OCI-LY1 (cell line): ENCODE data around the gene IGFBP4.

Experiments
- H2AFZ ChIP-seq: fragments of 200-600 bp; sonication (generic), shearing (Covaris generic); 2 replicates; pipeline ENCODE4 v1.6.0; 2014; ENCODE audit warnings: antibody characterized with exemption, mild to moderate bottlenecking, low read length
- H3F3A ChIP-seq: fragments of 200-600 bp; sonication (generic), shearing (Covaris generic); 2 replicates; pipeline ENCODE4 v1.6.0; 2014; ENCODE audit warnings: mild to moderate bottlenecking, antibody characterized with exemption, low read length, moderate library complexity; ENCODE audit not compliant: insufficient read depth
- H3K27ac ChIP-seq: fragments of 200-600 bp; sonication (generic); 2 replicates; pipeline ENCODE4 v1.5.1; 2014; ENCODE audit warnings: low read length, mixed run types, mild to moderate bottlenecking, low read depth; ENCODE audit not compliant: poor library complexity, severe bottlenecking
- H3K27me3 ChIP-seq: fragments of 200-600 bp; sonication (generic); 2 replicates; pipeline ENCODE4 v1.6.0; 2014; ENCODE audit warnings: antibody characterized with exemption, mild to moderate bottlenecking, low read length, moderate library complexity; ENCODE audit not compliant: insufficient read depth
- H3K36me3 ChIP-seq: fragments of 200-600 bp; sonication (generic); 2 replicates; pipeline ENCODE4 v1.6.1; 2014; ENCODE audit warnings: mild to moderate bottlenecking, antibody characterized with exemption, low read length, moderate library complexity, mixed read lengths; ENCODE audit not compliant: insufficient read depth
- H3K4me1 ChIP-seq: fragments of 200-600 bp; sonication (generic); 2 replicates; pipeline ENCODE4 v1.5.1; 2014; ENCODE audit warnings: mild to moderate bottlenecking, low read length, moderate library complexity; ENCODE audit not compliant: insufficient read depth, severe bottlenecking
- H3K4me2 ChIP-seq: fragments of 200-600 bp; sonication (generic), shearing (Covaris generic); 2 replicates; pipeline ENCODE4 v1.6.1; 2014; ENCODE audit warnings: low read length
- H3K4me3 ChIP-seq: fragments of 200-600 bp; sonication (generic); 2 replicates; pipeline ENCODE4 v1.5.1; 2014; ENCODE audit warnings: low read length, low read depth, mild to moderate bottlenecking, mixed read lengths; ENCODE audit not compliant: poor library complexity, severe bottlenecking
- H3K79me2 ChIP-seq: fragments of 200-600 bp; shearing (Covaris generic); 2 replicates; pipeline ENCODE4 v1.6.1; 2016; ENCODE audit warnings: mixed run types, low read length, mixed read lengths; ENCODE audit not compliant: insufficient read depth
- H3K9ac ChIP-seq: fragments of 200-600 bp; sonication (generic), shearing (Covaris generic); 2 replicates; pipeline ENCODE4 v1.6.1; 2014; ENCODE audit warnings: mild to moderate bottlenecking, low read length, mixed read lengths
- H3K9me2 ChIP-seq: fragments of 200-600 bp; sonication (generic), shearing (Covaris generic); 2 replicates; pipeline ENCODE4 v1.6.1; 2014; ENCODE audit warnings: low read depth, mild to moderate bottlenecking, low read length, mixed read lengths
- H3K9me3 ChIP-seq: fragments of 200-600 bp; shearing (Covaris generic); 2 replicates; pipeline ENCODE4 v1.6.1; 2014; ENCODE audit warnings: low read length, mixed read lengths
- H4K20me1 ChIP-seq: fragments of 200-600 bp; sonication (generic), shearing (Covaris generic); 2 replicates; pipeline ENCODE4 v1.6.0; 2016; ENCODE audit warnings: mild to moderate bottlenecking, low read length; ENCODE audit not compliant: insufficient read depth
- CTCF ChIP-seq: fragments of 200-600 bp; sonication (generic), shearing (Covaris generic); IDR thresholded peaks from 2 replicates; pipeline ENCODE4 v1.5.1; 2017; ENCODE audit warnings: mild to moderate bottlenecking, antibody characterized with exemption, low read length, moderate library complexity, mixed read lengths
- EZH2 ChIP-seq: fragments of 200-600 bp; sonication (generic), shearing (Covaris generic); IDR thresholded peaks from 2 replicates; pipeline ENCODE4 v1.8.0; 2017; ENCODE audit warnings: borderline replicate concordance, mixed run types, mild to moderate bottlenecking, antibody characterized with exemption, low read length, moderate library complexity, mixed read lengths

Gene IGFBP4

DNA sequence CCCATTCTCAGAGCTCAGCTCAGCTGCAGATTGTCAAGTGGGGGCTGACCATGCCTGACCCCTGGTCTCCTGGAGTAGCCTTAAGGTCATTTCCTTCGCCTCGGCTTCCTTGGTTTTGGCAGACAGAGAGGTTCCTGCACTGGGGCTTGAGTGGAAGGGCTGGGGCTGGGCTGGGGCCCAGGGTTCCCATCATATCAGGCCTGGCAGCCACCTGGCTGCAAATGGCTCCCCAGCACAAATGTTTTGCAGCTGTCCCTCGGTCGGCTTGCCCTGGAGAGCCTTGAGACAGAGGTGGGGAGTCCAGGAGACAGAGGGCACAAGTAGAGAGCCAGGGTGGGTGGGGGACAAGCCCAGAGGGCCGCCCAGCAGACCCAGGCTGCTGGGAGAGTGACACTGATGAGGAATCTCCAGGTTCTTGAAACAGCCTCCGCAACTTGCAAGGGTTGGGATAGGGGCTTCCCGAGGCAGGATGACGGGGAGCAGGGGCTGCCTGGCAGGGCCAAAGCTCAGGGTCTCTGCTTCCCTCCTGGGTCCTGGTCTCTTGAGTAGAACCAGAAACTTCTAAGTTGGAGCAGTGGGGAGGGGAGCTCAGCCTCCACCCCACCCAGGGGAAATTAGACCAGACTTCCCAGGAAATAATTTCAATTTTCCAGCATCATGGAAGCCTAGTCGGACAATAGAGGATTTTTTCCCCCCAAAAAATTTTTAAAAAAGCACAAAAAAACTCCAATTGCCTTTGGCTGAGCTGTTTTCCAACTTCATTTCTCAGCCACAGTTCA is 19.3 kb downstream of the IGFBP4 start:
- Histone ChIP-seq H3K79me2 (no peaks in the 10 kb centered on the region), H3K9me2 (no peaks in the 10 kb centered on the region), H3K27me3 (no peaks in the 10 kb centered on the region), H3K4me1 (no peaks in the 10 kb centered on the region), H3K36me3 (no peaks in the 10 kb centered on the region), H3K27ac (no peak overlapping the region), H3K4me3 (no peak overlapping the region), H3K9me3 (no peaks in the 10 kb centered on the region), H3K9ac (no peak overlapping the region), H3F3A (no peaks in the 10 kb centered on the region), H4K20me1 (no peaks in the 10 kb centered on the region), H3K4me2 (no peak overlapping the region), H2AFZ (no peak overlapping the region)
- TF ChIP-seq CTCF: no peak
- no peak for TF ChIP-seq EZH2

- Histone ChIP-seq H3F3A (no peaks in the 10 kb centered on the region), H3K4me3 (no peak overlapping the region)
Measured at GRCh38 chr17:40463122-40463550, 19.9 kb downstream of the IGFBP4 start.

DNA sequence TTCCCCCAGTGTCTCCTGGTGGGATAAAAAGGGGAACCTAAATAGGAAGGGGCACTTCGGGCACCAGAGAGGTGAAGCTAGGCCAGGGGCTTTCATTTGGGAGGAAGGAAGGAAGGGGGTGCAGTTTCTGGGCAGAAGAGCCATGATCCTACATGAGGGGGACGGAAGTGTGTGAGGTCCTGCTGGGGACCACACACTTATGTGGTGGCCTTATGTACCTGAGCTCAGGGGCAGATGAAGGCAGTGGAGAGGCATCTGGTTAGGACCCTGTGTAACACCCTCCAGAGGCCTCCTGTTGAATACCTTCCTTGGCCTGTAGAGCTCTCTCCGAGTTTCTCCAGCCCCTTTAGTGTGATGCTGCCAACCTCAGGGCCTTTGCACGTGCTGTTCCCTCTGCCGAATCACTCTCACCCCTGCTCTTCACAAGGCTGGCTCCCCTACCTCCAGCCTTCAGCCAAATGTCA is 21.2 kb downstream of the IGFBP4 start:
- H3K36me3 ChIP-seq: no peaks in the 10 kb centered on the region
- no peak overlapping the region for H2AFZ ChIP-seq
- H3K9me2 ChIP-seq: no peaks in the 10 kb centered on the region
- no peaks in the 10 kb centered on the region for H3K79me2 ChIP-seq
- no peak overlapping the region for H3K4me3 ChIP-seq
- H4K20me1 ChIP-seq: no peaks in the 10 kb centered on the region
- peaks cover 2% of the 10 kb centered on the region; the same call in 1 of the 2 replicates for H3K27me3 ChIP-seq
- no peak overlapping the region for H3K27ac ChIP-seq
- H3K9me3 ChIP-seq: no peaks in the 10 kb centered on the region
- H3K4me2 ChIP-seq: no peak overlapping the region
- no peak for TF ChIP-seq CTCF
- H3F3A ChIP-seq: no peaks in the 10 kb centered on the region
- H3K4me1 ChIP-seq: no peaks in the 10 kb centered on the region
- H3K9ac ChIP-seq: no peak overlapping the region

More at GRCh38 chr17:40463122-40463550, 19.9 kb downstream of the IGFBP4 start:
- Histone ChIP-seq H3K4me2 (no peak overlapping the region), H3K27me3 (no peaks in the 10 kb centered on the region), H4K20me1 (no peaks in the 10 kb centered on the region), H3K9me3 (no peaks in the 10 kb centered on the region), H3K79me2 (no peaks in the 10 kb centered on the region), H3K27ac (no peak overlapping the region), H3K4me1 (no peaks in the 10 kb centered on the region), H3K36me3 (no peaks in the 10 kb centered on the region), H2AFZ (no peak overlapping the region), H3K9me2 (no peaks in the 10 kb centered on the region), H3K9ac (no peak overlapping the region)
- TF ChIP-seq EZH2 (no peak), CTCF (no peak)
